ENCODE results near the gene ITGB1. TPM values are rescaled to one million over a fixed set of nuclear protein-coding genes. Genes with fewer than 3 reads are reported as not detected.

Gene ITGB1
- total RNA-seq, 1 donor from 2014 or later, result 409 TPM

DNA sequence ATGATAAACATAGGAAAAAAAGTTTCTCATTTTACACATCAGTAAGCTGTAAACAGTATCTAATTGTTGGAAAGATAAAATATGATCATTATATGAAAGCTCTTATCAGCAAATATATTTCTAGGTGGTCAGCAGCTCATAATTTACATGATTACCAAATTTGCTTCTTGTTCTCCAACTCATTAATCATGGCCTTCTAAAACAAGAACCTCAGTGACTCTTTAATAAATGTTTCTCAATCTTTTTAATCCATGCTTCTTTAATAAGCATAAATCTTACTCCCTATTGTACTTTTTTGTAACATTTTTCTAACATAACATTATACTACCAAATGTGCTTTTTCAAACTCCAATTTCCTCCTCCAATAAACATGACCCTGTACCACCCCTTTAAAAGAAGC is 5.9 kb downstream of the ITGB1 start:
- peaks cover 92% of the 10 kb centered on the region for H3K4me1 ChIP-seq
- H3K36me3 ChIP-seq, result no peaks in the 10 kb centered on the region
- no peaks in the 10 kb centered on the region for H3K27me3 ChIP-seq (ENCODE audit: low read depth)
- no peak overlapping the region for H3K27ac ChIP-seq
- intact Hi-C loops (cut with DNase I), result no loop called here
- no peak overlapping the region for H3K4me3 ChIP-seq
- ATAC-seq (no peak), DNase-seq (no peak)
- H3K9me3 ChIP-seq, result no peaks in the 10 kb centered on the region
- TF ChIP-seq CTCF (IDR thresholded peaks at IDR 0.05), result no peak

GRCh38 chr10:32951111-32951510 is 6.9 kb downstream of the ITGB1 start:
- no peak for ATAC-seq
- no peaks in the 10 kb centered on the region for H3K27me3 ChIP-seq (ENCODE audit: low read depth)
- intact Hi-C loops (cut with DNase I), result no loop called here
- H3K4me1 ChIP-seq, result peaks cover 92% of the 10 kb centered on the region
- no peak for DNase-seq
- H3K9me3 ChIP-seq, result no peaks in the 10 kb centered on the region
- no peak for TF ChIP-seq CTCF (IDR thresholded peaks at IDR 0.05)
- H3K27ac ChIP-seq, result no peak overlapping the region
- H3K36me3 ChIP-seq, result no peaks in the 10 kb centered on the region
- H3K4me3 ChIP-seq, result no peak overlapping the region

GRCh38 chr10:32950591-32951108 is 7.4 kb downstream of the ITGB1 start:
- Histone ChIP-seq H3K27ac (no peak overlapping the region), H3K36me3 (no peaks in the 10 kb centered on the region), H3K4me3 (no peak overlapping the region), H3K4me1 (peaks cover 88% of the 10 kb centered on the region), H3K9me3 (no peaks in the 10 kb centered on the region), H3K27me3 (ENCODE audit: low read depth) (no peaks in the 10 kb centered on the region)
- TF ChIP-seq CTCF (IDR thresholded peaks at IDR 0.05), result no peak
- DNase-seq (no peak), ATAC-seq (no peak)
- intact Hi-C loops (cut with DNase I), result no loop called here

- no peaks in the 10 kb centered on the region for H3K9me3 ChIP-seq
- H3K27me3 ChIP-seq (ENCODE audit: low read depth), result no peaks in the 10 kb centered on the region
- ATAC-seq (no peak), DNase-seq (no peak)
- H3K36me3 ChIP-seq, result no peaks in the 10 kb centered on the region
- no peak for TF ChIP-seq CTCF (IDR thresholded peaks at IDR 0.05)
- H3K4me1 ChIP-seq, result peaks cover 83% of the 10 kb centered on the region
- H3K4me3 ChIP-seq, result no peak overlapping the region
- intact Hi-C loops (cut with DNase I), result no loop called here
- no peak overlapping the region for H3K27ac ChIP-seq
These were observed 8.8 kb downstream of the ITGB1 start for GRCh38 chr10:32949221-32949678.

GRCh38 chr10:32948451-32948850 is 9.6 kb downstream of the ITGB1 start:
- no peak overlapping the region for H3K27ac ChIP-seq
- H3K4me3 ChIP-seq, result no peak overlapping the region
- H3K27me3 ChIP-seq (ENCODE audit: low read depth), result no peaks in the 10 kb centered on the region
- no peak for TF ChIP-seq CTCF (IDR thresholded peaks at IDR 0.05)
- DNase-seq (no peak), ATAC-seq (no peak)
- no peaks in the 10 kb centered on the region for H3K36me3 ChIP-seq
- H3K4me1 ChIP-seq, result peaks cover 83% of the 10 kb centered on the region
- no peaks in the 10 kb centered on the region for H3K9me3 ChIP-seq
- intact Hi-C loops (cut with DNase I), result no loop called here

DNA sequence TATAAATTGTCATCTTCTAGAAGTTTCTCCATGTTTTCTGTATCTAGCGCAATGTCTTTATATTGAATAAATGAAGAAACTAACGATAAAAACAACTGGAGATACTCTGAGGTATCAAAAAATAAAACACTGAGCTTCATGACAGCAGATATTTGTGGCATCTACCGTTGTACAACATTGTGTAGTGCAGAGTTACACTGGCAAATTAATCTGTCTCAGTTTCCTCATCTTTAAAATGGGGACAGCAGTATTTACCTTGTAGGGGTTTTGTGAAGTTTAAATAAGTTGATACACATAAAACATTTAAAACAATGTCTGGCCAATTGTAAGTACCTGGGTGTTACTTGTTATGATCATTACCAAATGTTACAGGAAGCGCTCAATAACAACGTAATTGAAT is 10.4 kb downstream of the ITGB1 start:
- Histone ChIP-seq H3K9me3 (no peaks in the 10 kb centered on the region), H3K4me1 (peaks cover 83% of the 10 kb centered on the region), H3K36me3 (no peaks in the 10 kb centered on the region), H3K4me3 (no peak overlapping the region), H3K27ac (no peak overlapping the region), H3K27me3 (ENCODE audit: low read depth) (no peaks in the 10 kb centered on the region)
- intact Hi-C loops (cut with DNase I), result no loop called here
- ATAC-seq (no peak), DNase-seq (no peak)
- TF ChIP-seq CTCF (IDR thresholded peaks at IDR 0.05), result no peak
